Liver (tissue), 9 donors: Measurements from ENCODE around the gene PLEKHA3. TPM values are rescaled to one million over a fixed set of nuclear protein-coding genes. Genes with fewer than 3 reads are reported as not detected.
"Not testable (repeated sequence)": the region's sequence is repeated elsewhere in the genome, so short reads cannot be mapped to it uniquely, and the experiment has no call there.

Source experiments
- DNase-seq: peaks from one replicate; pipeline ENCODE4 v3.0.0-alpha.2; 2017; ENCODE audit warnings: low spot score
- H3K27ac ChIP-seq, 2 donors: one replicate each; pipeline ENCODE4 v1.7.0; 2013; ENCODE audit warnings: inconsistent platforms in 2 of 2, low read length in 2 of 2, control low read depth in 1 of 2, low read depth in 1 of 2, mild to moderate bottlenecking in 1 of 2
- H3K27me3 ChIP-seq, 4 donors: one replicate each; pipeline versions ENCODE4 v1.6.1 to v1.7.0; 2013; ENCODE audit warnings: low read length in 3 of 4, inconsistent platforms in 1 of 4, mild to moderate bottlenecking in 1 of 4, moderate library complexity in 1 of 4; ENCODE audit not compliant: control insufficient read depth in 4 of 4, insufficient read depth in 4 of 4
- H3K36me3 ChIP-seq, 4 donors: one replicate each; pipeline versions ENCODE4 v1.6.1 to v1.7.0; 2013; ENCODE audit warnings: low read length in 3 of 4, mild to moderate bottlenecking in 3 of 4, low read depth in 1 of 4, moderate library complexity in 1 of 4; ENCODE audit not compliant: control insufficient read depth in 4 of 4, insufficient read depth in 3 of 4
- H3K4me1 ChIP-seq, 4 donors: one replicate each; pipeline versions ENCODE4 v1.6.1 to v1.7.0; 2013; ENCODE audit warnings: low read length in 3 of 4, mild to moderate bottlenecking in 3 of 4, moderate library complexity in 1 of 4; ENCODE audit not compliant: control insufficient read depth in 4 of 4, insufficient read depth in 4 of 4
- H3K4me3 ChIP-seq, 3 donors: one replicate each; pipeline versions ENCODE4 v1.6.1 to v1.7.0; 2013; ENCODE audit warnings: low read length in 3 of 3, control low read depth in 1 of 3, low read depth in 1 of 3, mild to moderate bottlenecking in 1 of 3
- H3K9ac ChIP-seq, 2 donors: one replicate each; pipeline ENCODE4 v1.7.0; 2013; ENCODE audit warnings: low read length in 2 of 2, mild to moderate bottlenecking in 2 of 2, moderate library complexity in 2 of 2, control low read depth in 1 of 2, low read depth in 1 of 2
- H3K9me3 ChIP-seq, 4 donors: one replicate each; pipeline versions ENCODE4 v1.6.1 to v1.7.0; 2013; ENCODE audit warnings: low read length in 3 of 4; ENCODE audit not compliant: control insufficient read depth in 4 of 4
- EGR1 ChIP-seq, 2 donors: IDR thresholded peaks; 2 replicates each; pipeline ENCODE4 v1.6.1; 2016 to 2018; ENCODE audit warnings: antibody characterized with exemption in 2 of 2, low read depth in 2 of 2
- FOXA1 ChIP-seq: IDR thresholded peaks from 2 replicates; pipeline ENCODE4 v1.6.1; 2016; ENCODE audit warnings: antibody characterized with exemption
- FOXA2 ChIP-seq: IDR thresholded peaks from 2 replicates; pipeline ENCODE4 v1.6.1; 2016; ENCODE audit warnings: antibody characterized with exemption
- GABPA ChIP-seq, 2 donors: IDR thresholded peaks in 1 of 2; conservative IDR thresholded peaks in 1 of 2; 2 replicates each; pipeline ENCODE4 v1.6.1; 2016; ENCODE audit warnings: antibody characterized with exemption in 2 of 2, mild to moderate bottlenecking in 1 of 2, moderate library complexity in 1 of 2
- HNF4A ChIP-seq, 2 donors: conservative IDR thresholded peaks; 2 replicates each; pipeline ENCODE4 v1.6.1; 2016; ENCODE audit warnings: antibody characterized with exemption in 2 of 2, mild to moderate bottlenecking in 2 of 2
- JUND ChIP-seq, 2 donors: IDR thresholded peaks; 2 replicates each; pipeline ENCODE4 v1.6.1; 2016; ENCODE audit warnings: antibody characterized with exemption in 2 of 2
- NR2F2 ChIP-seq: IDR thresholded peaks from 2 replicates; pipeline ENCODE4 v1.6.1; 2016; ENCODE audit warnings: antibody characterized with exemption
- RAD21 ChIP-seq, 2 donors: IDR thresholded peaks; 2 replicates each; pipeline ENCODE4 v1.6.1; 2016; ENCODE audit warnings: antibody characterized with exemption in 2 of 2, mild to moderate bottlenecking in 2 of 2
- REST ChIP-seq: IDR thresholded peaks from 2 replicates; pipeline ENCODE4 v1.6.1; 2016; ENCODE audit warnings: antibody characterized with exemption, mild to moderate bottlenecking
- RXRA ChIP-seq, 2 donors: IDR thresholded peaks; 2 replicates each; pipeline ENCODE4 v1.6.1; 2017 to 2018; ENCODE audit warnings: antibody characterized with exemption in 2 of 2, mild to moderate bottlenecking in 1 of 2
- SP1 ChIP-seq: IDR thresholded peaks from 2 replicates; pipeline ENCODE4 v1.6.1; 2018; ENCODE audit warnings: antibody characterized with exemption, mild to moderate bottlenecking
- YY1 ChIP-seq: IDR thresholded peaks from 2 replicates; pipeline ENCODE4 v1.6.1; 2016; ENCODE audit warnings: antibody characterized with exemption, mild to moderate bottlenecking
- WGBS: extraction: QIAGEN DNeasy Blood & Tissue Kit; methylation state at CpG from one replicate; pipeline ENCODE4 v1.1.7; 2013; 5-methylcytosine and 5-hydroxymethylcytosine counted together
- polyA plus RNA-seq, 2 donors: library from polyadenylated mRNA; stranded (reverse) in 1 of 2; unstranded in 1 of 2; fragments of 200-250 nt in 1 of 2; fragments of >200 nt in 1 of 2; fragmentation: Nextera tagmentation in 1 of 2; extraction: Ambion mirVana in 1 of 2; gene quantifications; one replicate each; pipeline versions ENCODE4 v1.2.1 to v1.2.3, GENCODE V29; 2013 to 2015
- total RNA-seq, 2 donors: library from RNA; depleted of rRNA; stranded (reverse); fragments of >200 nt; gene quantifications; one replicate each; pipeline ENCODE4 v1.2.3, GENCODE V29; 2014
- TF ChIP-seq, protein P1 (sequence below): IDR thresholded peaks from 2 replicates; pipeline ENCODE4 v1.6.1; 2016; ENCODE audit warnings: antibody characterized with exemption
- TF ChIP-seq, protein P2 (sequence below): IDR thresholded peaks from 2 replicates; pipeline ENCODE4 v1.6.1; 2016; ENCODE audit warnings: antibody characterized with exemption
- TF ChIP-seq, protein P3 (sequence below): fragments of 150-350 bp; IDR thresholded peaks from 2 replicates; pipeline ENCODE4 v1.5.1; 2017; ENCODE audit warnings: improper control_type of control experiment, low read depth, low read length; ENCODE audit not compliant: missing input control
- donor health status: healthy.
- donor health status: healthy.
- donor health status: healthy.
- donor health status: healthy.
- donor health status: healthy.

Gene PLEKHA3
- total and polyA plus RNA-seq, 4 donors = 3.6 to 7.1 (median 6.1) TPM

DNA sequence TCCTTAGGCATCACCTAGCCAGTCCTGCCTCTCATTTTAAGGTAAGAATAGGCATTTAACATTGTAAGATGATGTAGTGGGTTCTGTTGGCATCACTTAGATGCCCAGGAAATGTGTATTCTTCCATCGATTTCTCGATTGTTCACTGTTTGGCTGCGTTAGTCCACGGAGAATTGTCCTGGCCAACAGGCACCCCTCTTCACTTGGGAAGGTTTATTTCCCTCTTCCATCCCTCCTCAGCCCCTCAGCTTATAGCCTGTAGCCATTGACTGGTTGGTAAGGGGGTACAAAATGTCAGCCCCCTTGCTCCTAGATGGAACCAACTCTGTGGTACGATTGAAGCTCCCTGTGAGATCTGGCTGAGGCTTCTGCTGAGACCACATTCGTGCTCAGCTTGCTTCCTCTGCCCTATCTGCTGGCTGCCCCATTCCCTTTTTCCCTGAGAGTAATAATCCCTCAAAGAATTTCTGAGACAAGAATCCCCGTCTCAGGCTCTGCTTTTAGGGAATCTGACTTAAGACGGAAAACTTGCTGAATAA, 43.4 kb downstream of the PLEKHA3 start:
- Histone ChIP-seq H3K9ac (peak overlapping the region; percentile 54 to 77), H3K27me3 (no peaks in the 10 kb centered on the region), H3K9me3 (no peaks in the 10 kb centered on the region), H3K36me3 (peaks cover 0 to 8% (median under 1%) of the 10 kb centered on the region in 4 donors), H3K4me1 (peaks cover 0 to 10% (median 5%) of the 10 kb centered on the region in 4 donors), H3K27ac (peak overlapping the region in 1 of 2 donors; percentile 34), H3K4me3 (peak overlapping the region; percentile 48 to 81 (median 78))
- no peak for DNase-seq
- 52% methylated on average over 8 of the region's 8 CpGs for WGBS
- no peak for TF ChIP-seq EGR1 (IDR thresholded peaks at IDR 0.05; ENCODE audit: low read depth in 2 of 2)
- TF ChIP-seq RAD21 (IDR thresholded peaks at IDR 0.05) = no peak
- no peak for TF ChIP-seq RXRA (IDR thresholded peaks at IDR 0.05)
- no peak for TF ChIP-seq FOXA2
- TF ChIP-seq NR2F2 = no peak
- no peak for TF ChIP-seq YY1
- no peak for TF ChIP-seq GABPA (IDR thresholded peaks at IDR 0.05 in 1 of 2, conservative IDR thresholded peaks at IDR 0.05 in 1 of 2)
- TF ChIP-seq REST = no peak
- TF ChIP-seq, protein P1, sequence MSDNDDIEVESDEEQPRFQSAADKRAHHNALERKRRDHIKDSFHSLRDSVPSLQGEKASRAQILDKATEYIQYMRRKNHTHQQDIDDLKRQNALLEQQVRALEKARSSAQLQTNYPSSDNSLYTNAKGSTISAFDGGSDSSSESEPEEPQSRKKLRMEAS = no peak
- TF ChIP-seq FOXA1 = no peak
- no peak for TF ChIP-seq JUND (IDR thresholded peaks at IDR 0.05)
- TF ChIP-seq, protein P2, sequence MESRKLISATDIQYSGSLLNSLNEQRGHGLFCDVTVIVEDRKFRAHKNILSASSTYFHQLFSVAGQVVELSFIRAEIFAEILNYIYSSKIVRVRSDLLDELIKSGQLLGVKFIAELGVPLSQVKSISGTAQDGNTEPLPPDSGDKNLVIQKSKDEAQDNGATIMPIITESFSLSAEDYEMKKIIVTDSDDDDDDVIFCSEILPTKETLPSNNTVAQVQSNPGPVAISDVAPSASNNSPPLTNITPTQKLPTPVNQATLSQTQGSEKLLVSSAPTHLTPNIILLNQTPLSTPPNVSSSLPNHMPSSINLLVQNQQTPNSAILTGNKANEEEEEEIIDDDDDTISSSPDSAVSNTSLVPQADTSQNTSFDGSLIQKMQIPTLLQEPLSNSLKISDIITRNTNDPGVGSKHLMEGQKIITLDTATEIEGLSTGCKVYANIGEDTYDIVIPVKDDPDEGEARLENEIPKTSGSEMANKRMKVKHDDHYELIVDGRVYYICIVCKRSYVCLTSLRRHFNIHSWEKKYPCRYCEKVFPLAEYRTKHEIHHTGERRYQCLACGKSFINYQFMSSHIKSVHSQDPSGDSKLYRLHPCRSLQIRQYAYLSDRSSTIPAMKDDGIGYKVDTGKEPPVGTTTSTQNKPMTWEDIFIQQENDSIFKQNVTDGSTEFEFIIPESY = no peak
- TF ChIP-seq, protein P3, sequence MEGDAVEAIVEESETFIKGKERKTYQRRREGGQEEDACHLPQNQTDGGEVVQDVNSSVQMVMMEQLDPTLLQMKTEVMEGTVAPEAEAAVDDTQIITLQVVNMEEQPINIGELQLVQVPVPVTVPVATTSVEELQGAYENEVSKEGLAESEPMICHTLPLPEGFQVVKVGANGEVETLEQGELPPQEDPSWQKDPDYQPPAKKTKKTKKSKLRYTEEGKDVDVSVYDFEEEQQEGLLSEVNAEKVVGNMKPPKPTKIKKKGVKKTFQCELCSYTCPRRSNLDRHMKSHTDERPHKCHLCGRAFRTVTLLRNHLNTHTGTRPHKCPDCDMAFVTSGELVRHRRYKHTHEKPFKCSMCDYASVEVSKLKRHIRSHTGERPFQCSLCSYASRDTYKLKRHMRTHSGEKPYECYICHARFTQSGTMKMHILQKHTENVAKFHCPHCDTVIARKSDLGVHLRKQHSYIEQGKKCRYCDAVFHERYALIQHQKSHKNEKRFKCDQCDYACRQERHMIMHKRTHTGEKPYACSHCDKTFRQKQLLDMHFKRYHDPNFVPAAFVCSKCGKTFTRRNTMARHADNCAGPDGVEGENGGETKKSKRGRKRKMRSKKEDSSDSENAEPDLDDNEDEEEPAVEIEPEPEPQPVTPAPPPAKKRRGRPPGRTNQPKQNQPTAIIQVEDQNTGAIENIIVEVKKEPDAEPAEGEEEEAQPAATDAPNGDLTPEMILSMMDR = no peak
- no peak for TF ChIP-seq SP1
- TF ChIP-seq HNF4A (conservative IDR thresholded peaks at IDR 0.05) = no peak

DNA sequence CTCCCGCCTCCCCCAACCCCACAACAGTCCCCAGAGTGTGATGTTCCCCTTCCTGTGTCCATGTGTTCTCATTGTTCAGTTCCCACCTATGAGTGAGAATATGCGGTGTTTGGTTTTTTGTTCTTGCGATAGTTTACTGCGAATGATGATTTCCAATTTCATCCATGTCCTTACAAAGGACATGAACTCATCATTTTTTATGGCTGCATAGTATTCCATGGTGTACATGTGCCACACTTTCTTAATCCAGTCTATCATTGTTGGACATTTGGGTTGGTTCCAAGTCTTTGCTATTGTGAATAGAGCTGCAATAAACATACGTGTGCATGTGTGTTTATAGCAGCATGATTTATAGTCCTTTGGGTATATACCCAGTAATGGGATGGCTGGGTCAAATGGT, 44.8 kb downstream of the PLEKHA3 start:
- DNase-seq = not testable (repeated sequence)
- peaks cover 0 to 10% (median 5%) of the 10 kb centered on the region in 4 donors for H3K4me1 ChIP-seq
- WGBS = 97% methylated on average over 4 of the region's 5 CpGs

GRCh38 chr2:178525460-178525859, 45.2 kb downstream of the PLEKHA3 start:
- peaks cover 0 to 10% (median 5%) of the 10 kb centered on the region in 4 donors for H3K4me1 ChIP-seq
- not testable (repeated sequence) for H3K27ac ChIP-seq, H3K27me3 ChIP-seq, DNase-seq, H3K9ac ChIP-seq, H3K4me3 ChIP-seq, H3K9me3 ChIP-seq, H3K36me3 ChIP-seq
- 97% methylated on average over 1 of the region's 1 CpG for WGBS

More for the DNA sequence above, 44.8 kb downstream of the PLEKHA3 start:
- H3K27me3 ChIP-seq, H3K9ac ChIP-seq, H3K27ac ChIP-seq, H3K36me3 ChIP-seq, H3K4me3 ChIP-seq, H3K9me3 ChIP-seq: not testable (repeated sequence)
